H1 (cell line): ENCODE results near the gene GABRR2. TPM values are rescaled to one million over a fixed set of nuclear protein-coding genes. Genes with fewer than 3 reads are reported as not detected.

ENCODE experiments used
- FOSL1 ChIP-seq: IDR thresholded peaks from 2 replicates; pipeline ENCODE4 v1.6.1; 2011; ENCODE audit warnings: mild to moderate bottlenecking, low read depth, low read length, moderate library complexity; ENCODE audit not compliant: insufficient read depth
- NRF1 ChIP-seq: IDR thresholded peaks from 2 replicates; pipeline ENCODE4 v1.6.1; 2011; ENCODE audit warnings: mild to moderate bottlenecking, low read depth, low read length, improper control_type of control experiment
- RXRA ChIP-seq: IDR thresholded peaks from 2 replicates; pipeline ENCODE4 v1.6.1; 2011; ENCODE audit warnings: low read depth, mild to moderate bottlenecking, low read length, moderate library complexity; ENCODE audit not compliant: insufficient read depth
- TCF12 ChIP-seq: IDR thresholded peaks from 2 replicates; pipeline ENCODE4 v1.6.1; 2011; ENCODE audit warnings: low read depth, mild to moderate bottlenecking, low read length
- polyA plus RNA-seq, 7 experiments: library from polyadenylated mRNA; depleted of rRNA in 3 of 7; stranded (reverse) in 5 of 7; unstranded in 2 of 7; fragments of >200 nt in 5 of 7; fragments of 200-250 nt in 2 of 7; gene quantifications; 1 replicate in 5 of 7; 2 replicates in 1 of 7; 4 replicates in 1 of 7; pipeline versions ENCODE4 v1.2.1 to v1.2.3, GENCODE V29; 2011 to 2013; ENCODE audit warnings: missing spikeins in 2 of 7, mixed read lengths in 2 of 7
- total RNA-seq: library from RNA; stranded (reverse); fragmentation: NEBNext Ultra II Directional; extraction: Animal tissue kit (Norgen Biotek cat#: 25700); gene quantifications from 2 replicates; pipeline ENCODE4 v1.2.1, GENCODE V29; 2021
- TF ChIP-seq, protein P1 (sequence below): fragments of 300-600 bp; sonication (generic); IDR thresholded peaks from 2 replicates; pipeline ENCODE4 v1.7.1; 2012; ENCODE audit warnings: low read length, moderate library complexity, mild to moderate bottlenecking, inconsistent platforms; ENCODE audit not compliant: insufficient replicate concordance

The GABRR2 gene
- total and polyA plus RNA-seq, 2 of the 8 experiments (the other 6 are each of a cell fraction or from before 2014, with no cell fraction given) = not detected

DNA sequence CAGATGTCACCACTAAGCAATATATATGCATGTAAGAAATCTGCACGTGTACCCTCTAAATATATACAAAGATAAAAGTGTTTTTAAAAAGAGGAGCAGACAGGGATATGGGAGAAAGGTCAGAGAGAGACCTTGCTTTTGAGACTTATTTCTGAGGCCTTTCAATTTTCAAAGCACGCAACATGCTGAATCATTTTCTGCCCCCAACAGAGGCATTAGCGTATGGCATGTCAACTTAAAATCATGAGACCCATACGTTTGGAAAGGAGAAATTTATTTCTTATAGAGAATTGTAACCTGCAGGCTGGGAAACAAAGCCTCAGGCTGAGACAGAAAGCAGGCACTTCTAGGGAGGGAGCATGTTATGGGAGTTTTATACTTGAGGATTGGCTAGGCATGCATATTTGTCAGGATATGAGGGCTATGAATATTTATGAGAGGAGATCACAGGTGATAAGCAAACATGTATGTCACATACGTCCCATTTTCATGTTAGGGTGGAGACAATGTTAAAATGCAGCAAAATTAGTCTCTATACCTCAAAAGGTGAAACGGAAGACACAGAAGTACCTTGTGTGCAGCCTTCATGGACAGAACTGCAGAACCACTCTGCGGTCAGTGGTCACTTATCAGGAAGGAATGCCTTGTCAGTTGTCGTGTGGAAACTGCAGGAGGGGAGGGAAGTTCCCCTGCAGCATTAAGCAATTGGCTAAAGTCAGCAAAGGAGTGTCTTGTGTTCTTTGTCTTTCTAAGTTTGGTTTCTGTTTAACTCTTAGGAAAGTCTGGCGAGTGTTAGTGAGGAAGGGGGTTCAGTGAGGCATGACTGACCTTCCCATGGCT is 6.3 kb upstream of the GABRR2 start (continued):
- TF ChIP-seq, protein P1, sequence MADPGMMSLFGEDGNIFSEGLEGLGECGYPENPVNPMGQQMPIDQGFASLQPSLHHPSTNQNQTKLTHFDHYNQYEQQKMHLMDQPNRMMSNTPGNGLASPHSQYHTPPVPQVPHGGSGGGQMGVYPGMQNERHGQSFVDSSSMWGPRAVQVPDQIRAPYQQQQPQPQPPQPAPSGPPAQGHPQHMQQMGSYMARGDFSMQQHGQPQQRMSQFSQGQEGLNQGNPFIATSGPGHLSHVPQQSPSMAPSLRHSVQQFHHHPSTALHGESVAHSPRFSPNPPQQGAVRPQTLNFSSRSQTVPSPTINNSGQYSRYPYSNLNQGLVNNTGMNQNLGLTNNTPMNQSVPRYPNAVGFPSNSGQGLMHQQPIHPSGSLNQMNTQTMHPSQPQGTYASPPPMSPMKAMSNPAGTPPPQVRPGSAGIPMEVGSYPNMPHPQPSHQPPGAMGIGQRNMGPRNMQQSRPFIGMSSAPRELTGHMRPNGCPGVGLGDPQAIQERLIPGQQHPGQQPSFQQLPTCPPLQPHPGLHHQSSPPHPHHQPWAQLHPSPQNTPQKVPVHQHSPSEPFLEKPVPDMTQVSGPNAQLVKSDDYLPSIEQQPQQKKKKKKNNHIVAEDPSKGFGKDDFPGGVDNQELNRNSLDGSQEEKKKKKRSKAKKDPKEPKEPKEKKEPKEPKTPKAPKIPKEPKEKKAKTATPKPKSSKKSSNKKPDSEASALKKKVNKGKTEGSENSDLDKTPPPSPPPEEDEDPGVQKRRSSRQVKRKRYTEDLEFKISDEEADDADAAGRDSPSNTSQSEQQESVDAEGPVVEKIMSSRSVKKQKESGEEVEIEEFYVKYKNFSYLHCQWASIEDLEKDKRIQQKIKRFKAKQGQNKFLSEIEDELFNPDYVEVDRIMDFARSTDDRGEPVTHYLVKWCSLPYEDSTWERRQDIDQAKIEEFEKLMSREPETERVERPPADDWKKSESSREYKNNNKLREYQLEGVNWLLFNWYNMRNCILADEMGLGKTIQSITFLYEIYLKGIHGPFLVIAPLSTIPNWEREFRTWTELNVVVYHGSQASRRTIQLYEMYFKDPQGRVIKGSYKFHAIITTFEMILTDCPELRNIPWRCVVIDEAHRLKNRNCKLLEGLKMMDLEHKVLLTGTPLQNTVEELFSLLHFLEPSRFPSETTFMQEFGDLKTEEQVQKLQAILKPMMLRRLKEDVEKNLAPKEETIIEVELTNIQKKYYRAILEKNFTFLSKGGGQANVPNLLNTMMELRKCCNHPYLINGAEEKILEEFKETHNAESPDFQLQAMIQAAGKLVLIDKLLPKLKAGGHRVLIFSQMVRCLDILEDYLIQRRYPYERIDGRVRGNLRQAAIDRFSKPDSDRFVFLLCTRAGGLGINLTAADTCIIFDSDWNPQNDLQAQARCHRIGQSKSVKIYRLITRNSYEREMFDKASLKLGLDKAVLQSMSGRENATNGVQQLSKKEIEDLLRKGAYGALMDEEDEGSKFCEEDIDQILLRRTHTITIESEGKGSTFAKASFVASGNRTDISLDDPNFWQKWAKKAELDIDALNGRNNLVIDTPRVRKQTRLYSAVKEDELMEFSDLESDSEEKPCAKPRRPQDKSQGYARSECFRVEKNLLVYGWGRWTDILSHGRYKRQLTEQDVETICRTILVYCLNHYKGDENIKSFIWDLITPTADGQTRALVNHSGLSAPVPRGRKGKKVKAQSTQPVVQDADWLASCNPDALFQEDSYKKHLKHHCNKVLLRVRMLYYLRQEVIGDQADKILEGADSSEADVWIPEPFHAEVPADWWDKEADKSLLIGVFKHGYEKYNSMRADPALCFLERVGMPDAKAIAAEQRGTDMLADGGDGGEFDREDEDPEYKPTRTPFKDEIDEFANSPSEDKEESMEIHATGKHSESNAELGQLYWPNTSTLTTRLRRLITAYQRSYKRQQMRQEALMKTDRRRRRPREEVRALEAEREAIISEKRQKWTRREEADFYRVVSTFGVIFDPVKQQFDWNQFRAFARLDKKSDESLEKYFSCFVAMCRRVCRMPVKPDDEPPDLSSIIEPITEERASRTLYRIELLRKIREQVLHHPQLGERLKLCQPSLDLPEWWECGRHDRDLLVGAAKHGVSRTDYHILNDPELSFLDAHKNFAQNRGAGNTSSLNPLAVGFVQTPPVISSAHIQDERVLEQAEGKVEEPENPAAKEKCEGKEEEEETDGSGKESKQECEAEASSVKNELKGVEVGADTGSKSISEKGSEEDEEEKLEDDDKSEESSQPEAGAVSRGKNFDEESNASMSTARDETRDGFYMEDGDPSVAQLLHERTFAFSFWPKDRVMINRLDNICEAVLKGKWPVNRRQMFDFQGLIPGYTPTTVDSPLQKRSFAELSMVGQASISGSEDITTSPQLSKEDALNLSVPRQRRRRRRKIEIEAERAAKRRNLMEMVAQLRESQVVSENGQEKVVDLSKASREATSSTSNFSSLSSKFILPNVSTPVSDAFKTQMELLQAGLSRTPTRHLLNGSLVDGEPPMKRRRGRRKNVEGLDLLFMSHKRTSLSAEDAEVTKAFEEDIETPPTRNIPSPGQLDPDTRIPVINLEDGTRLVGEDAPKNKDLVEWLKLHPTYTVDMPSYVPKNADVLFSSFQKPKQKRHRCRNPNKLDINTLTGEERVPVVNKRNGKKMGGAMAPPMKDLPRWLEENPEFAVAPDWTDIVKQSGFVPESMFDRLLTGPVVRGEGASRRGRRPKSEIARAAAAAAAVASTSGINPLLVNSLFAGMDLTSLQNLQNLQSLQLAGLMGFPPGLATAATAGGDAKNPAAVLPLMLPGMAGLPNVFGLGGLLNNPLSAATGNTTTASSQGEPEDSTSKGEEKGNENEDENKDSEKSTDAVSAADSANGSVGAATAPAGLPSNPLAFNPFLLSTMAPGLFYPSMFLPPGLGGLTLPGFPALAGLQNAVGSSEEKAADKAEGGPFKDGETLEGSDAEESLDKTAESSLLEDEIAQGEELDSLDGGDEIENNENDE = no peak
- no peak for TF ChIP-seq TCF12
- TF ChIP-seq FOSL1 = no peak
- TF ChIP-seq RXRA = no peak
- no peak for TF ChIP-seq NRF1
